Ishikawa (cell line): Measurements from ENCODE around the gene S1PR3.

Source experiments
- MAX ChIP-seq: IDR thresholded peaks from 2 replicates; pipeline ENCODE4 v1.6.1; 2012
- TAF1 ChIP-seq: IDR thresholded peaks from 2 replicates; pipeline ENCODE4 v1.6.1; 2012; ENCODE audit warnings: low read depth, mild to moderate bottlenecking
- TEAD4 ChIP-seq: IDR thresholded peaks from 2 replicates; pipeline ENCODE4 v1.6.1; 2012
- USF1 ChIP-seq: IDR thresholded peaks from 2 replicates; pipeline ENCODE4 v1.6.1; 2012
- ZBTB7A ChIP-seq: IDR thresholded peaks from 2 replicates; pipeline ENCODE4 v1.6.1; 2012; ENCODE audit warnings: low read depth

DNA sequence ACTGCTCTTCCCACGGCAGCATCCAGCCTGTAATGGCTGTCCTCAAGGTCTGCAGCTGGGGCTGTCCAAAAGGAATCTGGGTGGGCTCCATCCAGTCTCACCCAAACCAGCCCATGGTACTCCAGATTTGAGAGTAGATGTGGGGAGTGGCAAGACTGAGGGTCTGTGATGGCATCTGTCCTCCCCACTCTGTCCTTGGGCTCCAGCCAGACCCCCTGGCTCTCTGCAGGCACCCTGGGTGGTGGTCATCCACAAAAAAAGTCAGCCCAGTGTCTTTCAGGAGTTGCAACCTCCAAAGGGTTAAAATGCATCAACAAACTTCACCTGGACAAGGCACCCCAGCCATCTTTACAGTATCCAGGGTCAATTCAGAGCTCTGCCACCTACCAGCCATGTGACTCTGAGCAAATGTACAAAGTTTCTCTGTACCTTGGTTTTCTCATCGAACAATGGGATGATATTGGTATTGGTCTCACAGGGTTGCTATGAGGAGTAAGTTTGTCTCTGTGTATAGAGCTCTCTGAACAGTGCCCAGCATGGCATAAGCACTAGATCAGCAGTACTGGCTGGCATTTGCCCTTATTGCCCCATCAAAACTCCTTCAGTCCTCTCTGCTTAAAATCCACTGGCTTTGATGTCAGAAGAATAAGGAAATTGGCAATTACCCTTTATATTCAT, 7.3 kb upstream of the S1PR3 start:
- TF ChIP-seq TAF1: no peak
- no peak for TF ChIP-seq MAX
- no peak for TF ChIP-seq ZBTB7A
- TF ChIP-seq USF1: no peak
- TF ChIP-seq TEAD4: no peak
